Stimulated activated naive CD4-positive, alpha-beta T cell treated with Interleukin-2 at 50 U/mL for 16 hours (primary cell): ENCODE results near the gene CFAP100.

Source experiments
- DNase-seq: peaks from one replicate; lab custom pipeline; 2025; lab: John Stamatoyannopoulos, UW

CFAP100 gene

DNA sequence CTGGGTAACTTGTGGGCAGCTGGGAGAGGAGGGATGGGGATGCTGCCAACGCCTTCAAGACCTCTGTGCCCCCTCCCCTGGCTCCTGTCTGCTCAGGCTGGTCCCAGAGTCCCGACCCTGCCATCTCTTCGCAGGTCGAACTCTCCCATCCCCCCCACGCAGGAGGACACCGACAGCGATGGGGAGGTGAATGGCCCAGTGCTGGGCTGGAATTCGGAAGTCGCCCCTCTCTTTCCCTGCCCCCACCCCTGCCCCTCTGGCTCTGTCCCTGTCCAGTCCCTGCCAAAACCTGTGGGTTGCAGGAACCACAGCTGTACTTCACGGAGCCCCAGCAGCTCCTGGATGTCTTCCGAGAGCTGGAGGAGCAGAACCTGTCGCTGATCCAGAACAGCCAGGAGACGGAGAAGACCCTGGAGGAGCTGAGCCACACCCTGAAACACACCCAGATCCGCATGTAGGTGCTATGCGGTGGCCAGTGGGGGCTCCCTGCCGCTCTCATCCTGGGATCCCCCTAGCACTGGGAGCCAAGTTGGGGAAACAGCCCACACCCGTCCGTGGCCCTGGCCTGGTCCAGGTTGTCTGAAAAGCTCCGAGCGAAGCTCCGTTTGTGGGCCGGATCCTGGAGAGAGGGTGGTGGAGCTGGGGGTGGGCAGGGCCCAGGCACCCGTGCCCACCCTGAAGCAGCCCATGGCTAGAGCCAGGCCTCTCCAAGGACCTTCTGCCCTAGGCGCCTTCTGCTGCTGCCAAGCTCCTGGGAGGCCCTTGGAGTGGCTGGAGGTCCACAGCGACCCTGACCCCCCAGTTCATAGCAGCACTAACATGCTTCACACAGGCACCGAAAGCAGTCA is 28.7 kb downstream of the CFAP100 start:
- DNase-seq, result no peak

DNA sequence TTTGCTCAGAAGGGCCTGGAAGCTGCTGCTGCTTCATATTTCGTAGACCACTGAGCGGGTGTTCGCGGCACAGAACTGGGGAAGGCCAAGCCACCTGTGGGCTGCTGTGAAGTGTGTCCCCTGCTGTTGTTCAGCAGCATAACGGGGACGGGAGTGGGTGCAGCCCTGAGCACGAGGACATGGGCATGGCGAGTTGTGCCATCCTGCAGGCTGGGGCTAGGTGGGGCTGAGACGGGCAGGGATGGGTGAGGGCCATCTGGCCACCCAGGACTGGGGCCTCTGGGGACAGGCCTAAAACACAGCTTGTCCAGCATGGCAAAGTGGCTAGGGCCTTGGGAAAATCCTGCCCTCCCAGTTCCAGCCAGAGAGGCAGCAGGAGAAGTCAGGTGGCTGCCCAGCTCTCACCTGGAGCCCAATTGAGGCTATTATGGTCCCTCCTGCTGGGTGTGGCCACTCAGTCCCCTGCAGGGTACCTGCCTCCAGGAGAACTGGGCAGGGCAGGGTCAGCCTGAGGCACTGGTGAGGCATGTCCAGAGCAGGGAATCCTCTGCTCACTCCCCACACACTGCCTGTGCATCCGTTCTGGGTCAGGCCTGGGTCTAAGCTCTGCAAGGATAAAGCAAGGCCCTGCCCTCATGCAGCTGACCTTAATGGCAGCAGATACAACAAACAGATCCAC is 29.5 kb downstream of the CFAP100 start:
- no peak for DNase-seq

GRCh38 chr3:126424751-126425150 is 30.0 kb downstream of the CFAP100 start:
- no peak for DNase-seq

GRCh38 chr3:126431103-126431534 is 36.4 kb downstream of the CFAP100 start:
- DNase-seq, result no peak

- no peak for DNase-seq
Observed at GRCh38 chr3:126432361-126433104, 37.8 kb downstream of the CFAP100 start.

GRCh38 chr3:126433105-126433430 is 38.4 kb downstream of the CFAP100 start:
- no peak for DNase-seq

GRCh38 chr3:126433496-126434263 is 39.0 kb downstream of the CFAP100 start:
- DNase-seq, result no peak

DNA sequence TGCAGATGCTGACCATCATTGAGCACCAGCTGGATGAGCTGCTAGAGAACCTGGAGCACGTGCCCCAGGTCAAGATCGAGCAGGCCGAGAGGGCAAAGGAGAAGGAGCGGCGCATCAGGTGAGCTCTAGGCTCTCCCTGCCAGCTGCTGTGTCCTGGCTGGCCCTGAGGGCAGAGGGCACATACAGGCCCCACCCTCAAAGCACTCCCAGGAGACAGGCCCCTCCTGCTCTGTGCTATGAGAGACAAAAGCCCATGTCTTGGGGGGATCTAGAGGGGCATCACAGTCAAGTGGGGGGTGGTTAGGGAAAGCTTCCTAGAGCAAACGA is 39.5 kb downstream of the CFAP100 start:
- no peak for DNase-seq

GRCh38 chr3:126434931-126435411 is 40.3 kb downstream of the CFAP100 start:
- no peak for DNase-seq

GRCh38 chr3:126435456-126436315 is 41.0 kb downstream of the CFAP100 start:
- no peak for DNase-seq

DNA sequence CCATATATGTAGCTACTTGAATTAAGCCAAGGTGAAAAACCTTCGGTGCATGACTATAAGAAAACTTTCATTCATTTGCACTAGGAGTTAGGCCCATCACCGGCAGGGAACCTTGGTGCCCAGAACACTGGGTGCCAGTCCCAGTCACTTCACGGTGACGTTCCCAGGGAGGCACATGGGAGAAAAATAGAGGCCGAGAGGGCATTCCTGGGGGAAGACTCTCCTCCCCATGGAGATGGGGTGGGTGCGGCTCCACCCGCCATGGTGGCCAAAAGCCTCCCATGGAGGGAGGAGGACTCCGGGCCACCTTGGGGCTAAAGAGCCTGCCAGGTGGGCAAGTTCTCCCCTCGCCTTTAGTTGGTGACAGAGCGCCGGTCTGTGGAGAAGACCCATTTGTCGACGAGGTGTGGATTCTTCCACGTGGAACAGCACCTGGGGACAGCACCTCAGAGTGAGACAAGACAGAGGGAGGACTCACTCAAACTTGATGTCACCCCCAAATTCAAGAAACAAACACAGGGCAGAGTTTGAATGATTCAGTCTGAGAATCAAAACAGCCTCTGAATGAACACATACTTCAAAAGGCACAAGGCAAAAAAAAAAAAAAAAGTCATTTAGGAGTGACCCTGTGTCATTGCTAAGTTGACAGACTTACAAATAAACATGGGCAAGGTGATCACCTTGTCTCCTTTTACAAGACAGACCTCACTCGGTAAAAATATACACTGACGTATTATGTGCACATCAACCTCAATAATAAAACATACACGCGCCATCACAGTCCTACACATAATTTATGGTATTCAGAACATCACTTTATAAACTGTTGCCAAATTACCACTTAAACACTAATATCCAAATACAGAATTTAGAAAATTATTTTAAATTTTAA is 42.4 kb downstream of the CFAP100 start:
- no peak for DNase-seq

DNA sequence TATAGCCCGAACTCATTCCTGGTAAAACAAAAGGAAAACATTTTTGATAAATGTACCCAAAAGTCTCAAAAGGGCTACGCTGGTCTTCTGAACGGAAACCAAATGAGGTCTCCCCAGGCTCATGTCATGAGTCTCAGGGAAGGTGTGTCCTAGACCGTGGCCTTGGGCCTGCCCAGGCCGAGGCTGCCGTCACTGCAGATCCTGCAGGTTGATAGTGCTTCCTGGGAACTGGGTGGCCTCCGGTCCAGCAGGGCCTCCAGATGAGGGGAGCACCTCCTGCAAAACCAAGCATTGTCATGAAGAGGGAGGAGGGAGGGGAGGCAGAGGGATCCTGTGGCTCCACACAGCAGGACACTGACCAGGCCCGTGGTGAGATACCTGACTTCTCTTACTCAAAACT is 43.5 kb downstream of the CFAP100 start:
- DNase-seq, result no peak

- no peak for DNase-seq
Observed at GRCh38 chr3:126438746-126439145, 44.0 kb downstream of the CFAP100 start.

DNA sequence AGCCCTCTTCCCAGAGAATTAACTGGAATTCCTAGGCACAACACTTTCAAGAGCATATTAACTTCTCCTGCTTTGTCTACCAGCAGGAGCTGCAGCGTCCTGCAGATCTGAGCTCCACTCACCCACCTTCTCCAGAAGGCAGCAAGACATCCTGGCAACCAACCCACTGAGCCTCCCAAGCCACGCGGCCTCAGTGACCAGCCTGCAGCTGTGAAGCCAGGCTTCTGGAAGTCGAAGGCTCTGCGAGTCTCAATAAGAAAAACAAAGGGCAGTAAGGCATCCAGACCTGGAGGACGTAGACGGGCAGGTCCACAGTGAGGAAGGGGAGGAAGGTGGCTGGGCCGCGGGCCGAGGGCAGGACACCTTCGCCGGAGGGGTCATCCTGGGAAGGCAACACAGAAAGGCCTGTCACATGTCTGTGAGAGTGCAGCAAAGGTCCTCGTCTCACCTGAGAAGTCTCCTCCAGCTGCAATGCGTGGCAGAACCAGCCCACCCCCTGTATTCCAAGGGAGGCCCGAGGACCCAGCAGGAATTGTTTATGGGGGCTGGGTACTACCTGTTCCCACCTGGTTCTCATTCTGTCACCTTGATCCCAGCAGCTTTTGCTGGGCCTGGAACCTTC is 44.7 kb downstream of the CFAP100 start:
- no peak for DNase-seq

DNA sequence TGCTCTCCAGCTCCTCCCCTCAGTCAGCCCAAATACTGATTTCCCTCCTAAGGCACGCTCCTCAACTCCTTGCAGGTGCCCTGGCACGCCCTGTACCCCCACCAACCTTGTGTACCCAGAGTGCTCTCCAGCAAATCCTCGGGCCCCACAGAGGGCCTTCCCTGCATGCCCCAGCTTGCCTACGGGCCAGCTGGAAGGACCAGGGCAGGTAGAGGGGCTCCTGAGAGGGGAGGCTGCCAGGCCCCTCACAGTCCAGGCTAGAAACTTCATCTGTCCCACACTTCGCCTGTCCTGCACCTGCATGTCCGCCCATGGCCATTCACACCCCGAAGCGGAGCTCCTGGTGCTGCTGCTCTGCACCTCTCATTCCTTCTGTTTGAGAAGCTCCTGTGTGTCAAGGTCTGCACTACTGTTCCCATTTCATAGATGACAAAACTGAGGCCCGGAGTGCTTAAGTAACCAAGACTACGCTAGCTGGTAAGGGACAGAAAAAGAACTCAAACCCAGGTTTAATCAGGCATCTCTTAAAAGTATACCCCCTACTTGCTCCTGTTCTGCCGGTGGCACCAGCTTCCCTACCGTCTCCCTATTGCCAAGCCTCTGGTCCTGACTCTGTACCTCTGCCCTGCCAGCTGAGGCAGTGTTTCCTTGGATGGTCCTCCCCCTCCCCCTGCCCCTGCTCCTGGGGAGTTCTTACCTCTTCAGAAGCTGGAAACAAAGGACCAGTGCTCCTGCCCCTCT is 45.4 kb downstream of the CFAP100 start:
- DNase-seq, result no peak

DNA sequence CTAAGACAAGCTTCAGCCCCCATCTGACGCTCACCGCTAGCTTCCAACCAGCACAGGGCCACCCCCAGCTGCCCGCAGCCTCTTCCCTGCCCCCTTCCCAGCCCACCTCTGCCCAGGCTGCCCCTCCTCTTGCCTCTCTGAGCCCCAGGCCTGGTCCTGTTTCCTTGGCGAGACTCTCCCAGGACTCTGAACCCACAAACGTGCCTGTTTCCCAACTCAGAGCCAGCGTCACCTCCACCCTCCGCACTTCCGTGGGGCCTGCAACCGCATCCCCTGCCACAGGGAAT is 45.9 kb downstream of the CFAP100 start:
- DNase-seq, result no peak

DNA sequence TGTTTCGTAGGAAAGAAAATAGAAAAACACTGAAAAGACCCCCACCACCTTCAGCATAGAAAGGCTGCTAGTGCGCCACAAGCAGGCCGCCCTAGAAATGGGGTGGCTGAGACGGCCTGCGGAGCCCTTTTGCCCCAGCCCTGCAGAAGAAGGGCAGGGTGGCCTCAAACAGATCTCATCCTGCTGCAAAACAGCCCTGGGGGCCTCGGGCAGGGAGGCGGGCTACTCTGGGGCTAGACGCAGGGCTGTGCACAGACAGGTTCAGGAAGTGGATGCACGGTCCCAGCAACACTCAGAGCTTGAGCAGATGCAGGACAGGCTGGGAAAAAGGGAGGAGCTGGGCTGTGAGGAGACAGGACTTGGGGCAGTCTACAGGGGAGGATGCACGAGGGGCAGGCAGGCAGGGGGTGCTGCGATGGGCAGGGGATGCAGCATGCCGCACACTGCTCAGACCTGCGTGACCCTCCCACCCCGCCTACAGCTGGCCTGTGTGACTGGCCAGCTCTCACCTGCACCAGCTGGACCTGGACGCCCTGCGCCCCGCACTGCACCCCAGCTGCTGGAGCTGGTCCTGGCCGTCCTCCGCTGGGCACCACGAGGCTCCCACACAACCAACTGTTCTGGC is 46.7 kb downstream of the CFAP100 start:
- no peak for DNase-seq

- DNase-seq, result no peak
Observed at GRCh38 chr3:126442094-126442855, 47.6 kb downstream of the CFAP100 start.
